AG04449 (cell line): ENCODE results near the gene HES2.
"Not testable (repeated sequence)": the region's sequence is repeated elsewhere in the genome, so short reads cannot be mapped to it uniquely, and the experiment has no call there.

Experiments
- CTCF ChIA-PET: fragments of 350-600 bp; formaldehyde crosslinking; extraction: SDS; loops from one replicate; lab custom pipeline; 2021; ENCODE audit warnings: antibody characterized with exemption; lab: Yijun Ruan, JAX
- POLR2A ChIA-PET: fragments of 400-600, 350-600 bp; formaldehyde crosslinking; extraction: SDS; loops from one replicate; lab custom pipeline; 2020; ENCODE audit warnings: antibody characterized with exemption, inconsistent platforms; lab: Yijun Ruan, JAX
- DNase-seq: peaks from one replicate; pipeline ENCODE4 v3.0.0-alpha.2; 2010; ENCODE audit warnings: low read depth, low spot score
- H3K4me3 ChIP-seq: 2 replicates; pipeline ENCODE4 v1.5.1; 2011; ENCODE audit warnings: low read depth, mild to moderate bottlenecking, control low read depth, low read length
- TF ChIP-seq, protein P1 (sequence below): IDR thresholded peaks from one replicate; pipeline ENCODE4 v1.5.1; 2011; ENCODE audit warnings: mild to moderate bottlenecking, moderate library complexity, low read length, control low read depth, inconsistent platforms; ENCODE audit not compliant: insufficient read depth; ENCODE audit errors: missing control alignments

Gene HES2

DNA sequence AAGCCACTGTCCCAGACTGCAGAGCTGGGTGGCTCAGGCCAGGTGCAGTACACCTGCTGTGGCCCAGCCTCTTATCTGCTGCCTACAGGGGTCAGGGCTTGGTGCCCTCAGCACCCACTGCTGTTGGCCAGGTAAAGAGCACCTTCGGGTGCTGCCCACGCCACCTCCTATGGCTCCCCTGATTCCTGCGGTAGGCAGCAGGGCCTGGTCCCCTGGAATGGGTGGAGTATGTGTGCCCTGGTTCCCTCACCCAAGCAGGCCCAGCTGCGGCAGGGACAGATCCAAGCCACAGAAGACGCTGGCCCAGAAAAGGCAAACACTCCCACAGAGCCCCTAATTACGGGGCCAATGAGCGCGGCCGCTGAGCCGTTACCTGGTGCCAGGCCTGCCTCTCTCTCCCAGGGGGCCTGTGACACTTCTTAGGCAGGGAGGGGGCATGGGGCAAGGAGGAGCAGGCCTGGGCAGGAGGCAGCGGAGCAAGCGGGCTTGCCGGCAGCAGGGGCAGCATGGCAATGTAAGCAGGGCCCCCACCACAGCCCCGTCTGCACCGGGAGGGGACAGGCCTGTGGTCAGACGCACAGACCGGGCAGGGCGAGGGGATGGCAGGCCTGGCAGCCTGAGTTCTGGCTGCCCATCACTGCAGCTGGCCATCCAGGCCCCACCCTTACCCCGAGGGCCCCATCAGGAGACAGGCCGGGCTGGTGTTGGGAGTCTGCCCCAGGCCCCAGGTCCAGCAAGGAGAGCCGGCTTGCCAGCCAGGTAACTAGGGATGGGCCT is 23.8 kb upstream of the HES2 start:
- TF ChIP-seq, protein P1, sequence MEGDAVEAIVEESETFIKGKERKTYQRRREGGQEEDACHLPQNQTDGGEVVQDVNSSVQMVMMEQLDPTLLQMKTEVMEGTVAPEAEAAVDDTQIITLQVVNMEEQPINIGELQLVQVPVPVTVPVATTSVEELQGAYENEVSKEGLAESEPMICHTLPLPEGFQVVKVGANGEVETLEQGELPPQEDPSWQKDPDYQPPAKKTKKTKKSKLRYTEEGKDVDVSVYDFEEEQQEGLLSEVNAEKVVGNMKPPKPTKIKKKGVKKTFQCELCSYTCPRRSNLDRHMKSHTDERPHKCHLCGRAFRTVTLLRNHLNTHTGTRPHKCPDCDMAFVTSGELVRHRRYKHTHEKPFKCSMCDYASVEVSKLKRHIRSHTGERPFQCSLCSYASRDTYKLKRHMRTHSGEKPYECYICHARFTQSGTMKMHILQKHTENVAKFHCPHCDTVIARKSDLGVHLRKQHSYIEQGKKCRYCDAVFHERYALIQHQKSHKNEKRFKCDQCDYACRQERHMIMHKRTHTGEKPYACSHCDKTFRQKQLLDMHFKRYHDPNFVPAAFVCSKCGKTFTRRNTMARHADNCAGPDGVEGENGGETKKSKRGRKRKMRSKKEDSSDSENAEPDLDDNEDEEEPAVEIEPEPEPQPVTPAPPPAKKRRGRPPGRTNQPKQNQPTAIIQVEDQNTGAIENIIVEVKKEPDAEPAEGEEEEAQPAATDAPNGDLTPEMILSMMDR: no peak
- no peak for DNase-seq
- ChIA-PET CTCF (interaction anchor here (0.7 to 1.8 kb wide), 3 partner anchors 19 to 80 kb away, joined by 3 to 4 read pairs (median 4); no protein-coding TSS in a partner anchor), POLR2A (no interaction called here)
- no peak overlapping the region for H3K4me3 ChIP-seq

DNA sequence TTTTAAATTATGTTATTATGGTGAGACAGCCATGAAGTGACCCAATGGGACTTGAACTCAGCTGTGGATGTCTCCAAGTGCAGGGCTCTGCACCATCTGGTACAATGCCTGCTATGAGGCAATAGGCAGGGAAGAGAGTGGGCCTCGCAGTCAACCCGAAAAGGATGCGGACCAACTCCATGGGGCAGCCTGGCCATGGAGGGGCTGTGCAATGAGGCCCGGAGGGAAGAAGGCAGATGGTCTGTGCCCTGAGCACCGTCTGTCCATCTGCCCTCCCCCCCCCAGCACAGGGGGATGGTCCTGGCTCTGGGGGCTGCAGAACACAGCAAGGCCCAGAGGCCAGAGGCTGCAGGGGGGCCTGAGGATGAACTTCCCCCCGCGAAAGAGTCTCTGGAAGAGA is 21.9 kb upstream of the HES2 start:
- DNase-seq: no peak
- POLR2A ChIA-PET: no interaction called here
- CTCF ChIA-PET: interaction anchor here (0.9 to 6.8 kb wide), 8 partner anchors 9 to 195 kb away, joined by 3 to 107 read pairs (median 6); no protein-coding TSS in a partner anchor
- no peak overlapping the region for H3K4me3 ChIP-seq
- TF ChIP-seq, protein P1: no peak

DNA sequence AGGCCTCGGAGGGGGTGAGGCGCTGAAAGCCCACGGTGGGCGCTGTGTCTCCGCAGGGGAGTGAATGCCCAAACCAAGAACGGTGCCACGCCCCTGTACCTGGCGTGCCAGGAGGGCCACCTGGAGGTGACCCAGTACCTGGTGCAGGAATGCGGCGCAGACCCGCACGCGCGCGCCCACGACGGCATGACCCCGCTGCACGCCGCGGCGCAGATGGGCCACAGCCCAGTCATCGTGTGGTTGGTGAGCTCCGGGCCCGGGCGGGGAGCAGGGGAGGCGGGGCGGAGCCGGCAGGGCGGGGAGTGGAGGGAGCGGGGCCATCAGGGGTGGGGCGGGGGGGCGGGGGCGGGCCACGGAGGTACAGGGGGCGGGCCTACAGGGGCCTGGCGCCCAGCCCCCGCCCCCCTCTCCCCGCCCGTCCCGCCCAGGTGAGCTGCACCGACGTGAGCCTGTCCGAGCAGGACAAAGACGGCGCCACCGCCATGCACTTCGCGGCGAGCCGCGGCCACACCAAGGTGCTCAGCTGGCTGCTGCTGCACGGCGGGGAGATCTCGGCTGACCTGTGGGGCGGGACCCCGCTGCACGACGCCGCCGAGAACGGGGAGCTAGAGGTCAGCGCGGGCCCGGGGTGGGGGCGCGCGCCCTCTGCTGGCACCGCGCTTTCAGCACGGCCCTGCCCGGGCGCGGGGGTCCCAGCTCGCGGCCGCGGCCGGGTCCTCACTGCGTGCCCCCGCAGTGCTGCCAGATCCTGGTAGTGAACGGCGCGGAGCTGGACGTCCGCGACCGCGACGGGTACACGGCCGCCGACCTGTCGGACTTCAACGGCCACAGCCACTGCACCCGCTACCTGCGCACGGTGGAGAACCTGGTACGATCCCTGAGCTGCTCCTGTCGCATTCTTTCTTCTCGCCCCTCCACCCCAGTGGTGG is 20.7 kb upstream of the HES2 start:
- CTCF ChIA-PET: interaction anchor here (0.9 to 6.8 kb wide), 9 partner anchors 10 to 194 kb away, joined by 3 to 107 read pairs (median 6); no protein-coding TSS in a partner anchor
- no peak overlapping the region for H3K4me3 ChIP-seq
- DNase-seq: no peak
- POLR2A ChIA-PET: no interaction called here
- TF ChIP-seq, protein P1: peak; percentile 19

DNA sequence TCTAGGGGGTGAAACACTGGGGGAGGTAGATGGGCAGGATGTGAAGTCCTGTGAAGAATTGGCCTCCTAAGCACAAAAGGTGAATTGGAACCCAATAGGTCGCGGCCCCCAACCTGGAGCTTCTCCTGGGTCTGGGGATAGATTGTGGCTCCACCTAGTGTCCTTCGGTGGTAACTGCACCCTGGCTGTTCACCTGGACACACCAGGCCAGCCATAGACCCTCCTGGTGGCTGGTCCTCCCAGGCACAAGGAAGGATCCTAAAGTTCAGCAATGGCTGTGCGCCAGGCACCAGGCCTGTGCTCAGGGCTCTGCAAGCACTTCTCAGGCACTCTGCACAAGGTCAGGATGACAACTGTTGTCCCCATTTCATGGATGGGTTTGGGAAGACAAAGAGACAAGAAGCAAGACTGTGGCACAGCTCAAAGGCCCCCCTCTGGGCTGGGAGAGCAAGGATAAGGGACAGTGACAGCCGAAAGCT is 18.4 kb upstream of the HES2 start:
- CTCF ChIA-PET: interaction anchor here (0.6 to 6.8 kb wide), 43 partner anchors 9 to 363 kb away, joined by 3 to 107 read pairs (median 4); partner anchors contain the start of genes ESPN, HES2 and HES3
- no peak overlapping the region for H3K4me3 ChIP-seq
- POLR2A ChIA-PET: no interaction called here
- DNase-seq: no peak
- TF ChIP-seq, protein P1: peak; percentile 88

DNA sequence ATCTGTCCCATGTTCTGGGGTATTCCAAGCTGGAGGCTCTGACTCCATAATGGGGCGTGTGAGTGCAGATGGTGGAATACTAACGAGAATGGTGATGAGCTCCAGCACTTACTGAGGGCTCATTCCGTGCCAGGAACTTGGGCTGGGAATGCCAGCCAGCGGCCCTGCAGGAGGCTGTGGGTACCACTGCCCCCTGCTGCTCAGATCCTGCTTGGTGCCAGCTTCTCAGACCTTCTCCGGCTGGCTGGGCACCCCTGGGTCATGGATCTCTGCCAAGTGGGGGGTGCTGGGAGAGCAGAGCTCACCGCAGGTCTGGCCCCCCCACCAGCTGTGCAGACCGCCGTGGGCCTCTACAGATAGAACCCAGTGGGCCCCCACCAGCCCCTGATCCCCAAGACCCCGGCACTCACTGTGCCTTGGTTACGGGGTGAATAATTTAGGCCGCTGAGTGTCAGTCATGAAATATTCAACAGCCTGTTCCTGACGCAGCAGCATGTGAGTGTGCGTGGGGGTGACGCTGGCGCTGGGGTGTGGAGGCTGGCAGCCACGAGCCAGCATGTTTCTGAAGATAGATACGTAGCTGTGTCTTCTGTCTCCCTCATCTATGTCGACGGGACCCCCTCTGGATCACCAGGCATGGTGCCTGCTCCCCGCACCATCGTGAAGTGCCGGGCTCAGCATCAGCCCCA is 17.4 kb upstream of the HES2 start:
- H3K4me3 ChIP-seq, POLR2A ChIA-PET, DNase-seq: not testable (repeated sequence)
- TF ChIP-seq, protein P1: peak; percentile 8
- CTCF ChIA-PET: interaction anchor here (0.6 to 6.8 kb wide), 40 partner anchors 8 to 362 kb away, joined by 3 to 107 read pairs (median 6); partner anchors contain the start of genes ESPN, HES2, HES3 and PLEKHG5

DNA sequence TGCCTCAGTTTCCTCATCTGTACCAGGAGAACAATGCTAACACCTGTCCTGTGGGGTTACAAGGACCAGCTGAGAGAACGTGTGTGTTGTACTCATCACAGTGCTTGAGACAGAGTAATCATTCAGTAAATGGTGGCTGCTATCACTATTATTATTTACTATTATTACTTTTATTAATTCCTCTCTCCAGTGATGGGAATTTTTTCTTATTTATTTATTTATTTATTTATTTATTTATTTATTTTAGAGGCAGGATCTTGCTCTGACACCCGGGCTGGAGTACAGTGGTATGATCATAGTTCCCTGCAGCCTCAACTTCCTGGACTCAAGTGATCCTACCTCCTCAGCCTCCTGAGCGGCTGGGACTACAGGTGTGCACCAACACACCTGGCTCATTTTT is 16.6 kb upstream of the HES2 start:
- CTCF ChIA-PET: interaction anchor here (1.1 to 6.8 kb wide), 12 partner anchors 7 to 188 kb away, joined by 3 to 107 read pairs (median 24); partner anchors contain the start of genes ESPN, HES2 and HES3
- DNase-seq, H3K4me3 ChIP-seq, POLR2A ChIA-PET: not testable (repeated sequence)
